BJ (cell line): ENCODE data around the gene RNU5B-1. TPM values are rescaled to one million over a fixed set of nuclear protein-coding genes. Genes with fewer than 3 reads are reported as not detected.

ENCODE experiments used
- CTCF ChIA-PET: fragments of 350-600 bp; formaldehyde crosslinking; extraction: SDS; loops from one replicate; lab custom pipeline; 2021; ENCODE audit warnings: antibody characterized with exemption, inconsistent platforms; lab: Yijun Ruan, JAX
- POLR2A ChIA-PET: fragments of 300-600 bp; sonication (Branson Sonifier 250); formaldehyde crosslinking; extraction: SDS; loops from one replicate; lab custom pipeline; 2021; ENCODE audit warnings: antibody characterized with exemption; lab: Charles Lee
- DNase-seq: peaks from one replicate; pipeline ENCODE4 v3.0.0-alpha.2; 2011; ENCODE audit warnings: low read depth
- H3K27me3 ChIP-seq: 2 replicates; pipeline ENCODE4 v1.6.0; 2011; ENCODE audit warnings: low read length; ENCODE audit not compliant: control insufficient read depth, insufficient read depth
- H3K36me3 ChIP-seq: 2 replicates; pipeline ENCODE4 v1.5.1; 2011; ENCODE audit warnings: low read length; ENCODE audit not compliant: control insufficient read depth, insufficient read depth
- H3K4me3 ChIP-seq: 2 replicates; pipeline ENCODE4 v1.5.1; 2011; ENCODE audit warnings: low read depth, mild to moderate bottlenecking, control low read depth, low read length
- polyA plus RNA-seq: library from polyadenylated mRNA; depleted of rRNA; stranded (reverse); fragments of >200 nt; gene quantifications from 2 replicates; pipeline ENCODE4 v1.2.3, GENCODE V29; 2011
- TF ChIP-seq, protein P1 (sequence below): IDR thresholded peaks from 2 replicates; pipeline ENCODE4 v1.5.1; 2011; ENCODE audit warnings: low read depth, mild to moderate bottlenecking, control low read depth, inconsistent platforms, low read length, moderate library complexity; ENCODE audit not compliant: insufficient read depth

Gene RNU5B-1
- polyA plus RNA-seq, 1 experiment, result not detected

DNA sequence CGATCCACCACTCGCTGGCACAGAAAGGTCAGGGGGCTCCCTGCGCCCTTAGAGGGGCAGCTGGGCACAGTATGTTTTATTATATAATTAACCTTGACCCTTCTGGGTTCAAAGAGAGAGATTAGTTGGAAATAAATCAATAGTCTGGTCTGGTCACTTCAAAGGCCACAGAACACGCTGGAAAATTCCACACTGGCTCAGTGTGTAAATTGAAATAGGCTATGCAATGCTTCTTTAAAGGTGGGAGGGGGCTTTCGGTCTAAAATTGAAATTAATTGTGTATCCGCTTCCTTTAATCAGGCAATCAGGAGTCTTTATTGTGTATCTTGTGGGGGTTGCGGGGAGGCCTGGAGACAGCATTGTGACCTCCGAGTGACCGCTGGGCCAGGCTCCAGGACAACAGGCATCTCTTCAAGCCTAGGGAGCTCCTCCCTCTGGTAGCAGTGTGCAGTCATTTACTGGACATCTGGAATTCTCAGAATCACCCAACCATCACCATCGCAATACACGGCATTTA, 8.0 kb downstream of the RNU5B-1 start:
- Histone ChIP-seq H3K36me3 (no peaks in the 10 kb centered on the region), H3K4me3 (no peak overlapping the region), H3K27me3 (peaks cover 7% of the 10 kb centered on the region)
- ChIA-PET CTCF (interaction anchor here (1.2 to 20.2 kb wide), 3 partner anchors 15 to 89 kb away, joined by 3 to 454 read pairs (median 12); partner anchors contain the start of gene IGDCC3), POLR2A (interaction anchor here (1.0 kb wide), 1 partner anchor 8 kb away, joined by 3 read pairs; no protein-coding TSS in a partner anchor)
- no peak for DNase-seq
- TF ChIP-seq, protein P1, sequence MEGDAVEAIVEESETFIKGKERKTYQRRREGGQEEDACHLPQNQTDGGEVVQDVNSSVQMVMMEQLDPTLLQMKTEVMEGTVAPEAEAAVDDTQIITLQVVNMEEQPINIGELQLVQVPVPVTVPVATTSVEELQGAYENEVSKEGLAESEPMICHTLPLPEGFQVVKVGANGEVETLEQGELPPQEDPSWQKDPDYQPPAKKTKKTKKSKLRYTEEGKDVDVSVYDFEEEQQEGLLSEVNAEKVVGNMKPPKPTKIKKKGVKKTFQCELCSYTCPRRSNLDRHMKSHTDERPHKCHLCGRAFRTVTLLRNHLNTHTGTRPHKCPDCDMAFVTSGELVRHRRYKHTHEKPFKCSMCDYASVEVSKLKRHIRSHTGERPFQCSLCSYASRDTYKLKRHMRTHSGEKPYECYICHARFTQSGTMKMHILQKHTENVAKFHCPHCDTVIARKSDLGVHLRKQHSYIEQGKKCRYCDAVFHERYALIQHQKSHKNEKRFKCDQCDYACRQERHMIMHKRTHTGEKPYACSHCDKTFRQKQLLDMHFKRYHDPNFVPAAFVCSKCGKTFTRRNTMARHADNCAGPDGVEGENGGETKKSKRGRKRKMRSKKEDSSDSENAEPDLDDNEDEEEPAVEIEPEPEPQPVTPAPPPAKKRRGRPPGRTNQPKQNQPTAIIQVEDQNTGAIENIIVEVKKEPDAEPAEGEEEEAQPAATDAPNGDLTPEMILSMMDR, result no peak

DNA sequence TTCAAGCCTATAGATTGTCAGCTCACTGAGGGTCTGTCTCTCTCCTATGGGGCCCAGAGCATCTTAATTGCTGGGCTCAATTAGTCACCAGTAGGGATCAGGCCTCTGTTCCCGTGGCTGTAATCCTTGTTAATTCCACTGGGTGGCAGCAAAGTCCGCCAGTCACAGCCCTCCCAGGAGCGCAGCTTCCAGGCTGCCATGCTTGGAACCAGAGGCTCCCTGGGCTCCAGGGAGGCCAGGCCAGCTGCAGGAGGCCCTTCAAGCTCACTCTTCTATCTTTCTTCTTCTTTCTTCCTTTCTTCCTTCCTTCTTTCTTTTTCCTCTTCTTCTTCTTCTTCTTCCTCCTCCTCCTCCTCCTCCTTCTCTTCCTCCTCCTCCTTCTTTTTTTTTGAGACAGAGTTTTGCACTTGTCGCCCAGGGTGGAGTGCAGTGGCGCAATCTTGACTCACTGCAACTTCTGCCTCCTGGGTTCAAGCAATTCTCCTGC, 14.4 kb downstream of the RNU5B-1 start:
- DNase-seq, result peak; percentile 16
- no peak overlapping the region for H3K4me3 ChIP-seq
- peaks cover 9% of the 10 kb centered on the region for H3K27me3 ChIP-seq
- TF ChIP-seq, protein P1, result peak; percentile 73
- no peaks in the 10 kb centered on the region for H3K36me3 ChIP-seq
- POLR2A ChIA-PET, result interaction anchor here (0.7 to 0.8 kb wide), 2 partner anchors 64 to 69 kb away, joined by 3 to 7 read pairs; no protein-coding TSS in a partner anchor
- CTCF ChIA-PET, result interaction anchor here (0.6 to 20.2 kb wide), 17 partner anchors 8 to 970 kb away, joined by 3 to 454 read pairs (median 6); partner anchors contain the start of gene IGDCC3

DNA sequence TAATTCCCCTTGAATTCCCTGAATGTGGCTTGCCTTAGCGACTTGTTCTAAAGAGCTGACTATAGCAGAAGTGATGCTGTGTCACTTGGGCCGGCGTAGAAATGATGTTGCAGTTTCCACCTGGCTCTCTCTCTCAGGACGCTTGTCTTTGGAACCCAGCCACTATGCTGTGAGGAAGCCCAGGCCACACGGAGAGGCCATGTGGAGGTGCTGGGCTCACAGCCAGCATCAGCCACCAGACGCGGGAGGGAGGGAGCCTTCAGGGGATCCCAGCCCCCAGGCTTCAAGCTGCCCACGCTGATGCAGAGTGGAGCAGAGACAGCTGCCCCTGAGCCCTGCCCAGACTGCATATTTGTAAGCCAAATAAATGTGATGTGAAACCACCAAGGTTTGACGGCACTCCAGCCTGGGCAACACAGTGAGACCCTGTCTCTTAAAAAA, 18.6 kb downstream of the RNU5B-1 start:
- POLR2A ChIA-PET, result no interaction called here
- Histone ChIP-seq H3K36me3 (no peaks in the 10 kb centered on the region), H3K4me3 (no peak overlapping the region), H3K27me3 (peaks cover 12% of the 10 kb centered on the region)
- CTCF ChIA-PET, result interaction anchor here (1.2 to 20.2 kb wide), 4 partner anchors 13 to 78 kb away, joined by 3 to 454 read pairs (median 58); partner anchors contain the start of gene IGDCC3
- TF ChIP-seq, protein P1, result no peak
- peak; percentile 4 for DNase-seq

DNA sequence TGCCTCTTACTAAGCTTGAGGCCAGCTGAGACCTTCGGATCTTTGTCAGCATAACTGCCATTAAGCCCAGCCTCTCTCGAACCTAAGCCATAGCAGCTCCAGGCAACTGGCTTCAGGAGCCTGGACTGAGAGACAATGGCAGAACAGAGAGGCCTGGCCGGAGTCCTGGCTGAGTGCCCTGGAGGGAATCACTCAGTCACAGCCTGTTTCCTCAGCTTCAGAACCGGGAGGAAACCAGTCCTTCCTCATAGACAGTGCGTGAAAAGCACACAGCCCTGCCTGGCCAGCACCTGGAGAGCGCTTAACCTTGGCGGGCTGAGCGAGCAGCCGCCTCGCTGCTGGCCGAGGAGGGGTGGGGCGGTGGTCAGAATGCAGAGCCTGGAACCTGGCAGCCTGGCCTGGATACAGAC, 21.6 kb downstream of the RNU5B-1 start:
- TF ChIP-seq, protein P1, result no peak
- H3K36me3 ChIP-seq, result no peaks in the 10 kb centered on the region
- DNase-seq, result no peak
- no peak overlapping the region for H3K4me3 ChIP-seq
- H3K27me3 ChIP-seq, result peaks cover 11% of the 10 kb centered on the region
- ChIA-PET POLR2A (no interaction called here), CTCF (interaction anchor here (0.7 to 20.2 kb wide), 3 partner anchors 60 to 189 kb away, joined by 3 to 454 read pairs (median 12); partner anchors contain the start of gene IGDCC3)

DNA sequence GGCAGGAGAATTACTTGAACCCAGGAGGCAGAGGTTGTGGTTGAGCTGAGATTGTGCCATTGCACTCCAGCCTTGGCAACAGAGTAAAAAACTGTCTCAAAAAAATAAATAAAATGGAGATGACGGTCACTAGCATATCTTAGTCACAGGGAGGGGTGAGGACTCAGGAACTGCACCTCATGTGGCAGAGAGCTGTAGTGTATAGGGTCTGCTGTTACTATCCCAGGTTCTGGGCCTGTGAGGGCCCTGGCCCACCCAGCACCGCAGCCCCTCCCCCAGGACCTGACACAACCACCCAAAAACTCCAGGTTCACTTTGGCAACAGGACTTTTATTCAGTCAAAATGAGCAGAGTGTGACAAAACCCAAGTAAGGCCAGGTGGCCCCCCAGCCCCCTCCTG, 22.3 kb downstream of the RNU5B-1 start:
- Histone ChIP-seq H3K27me3 (peaks cover 6% of the 10 kb centered on the region), H3K4me3 (no peak overlapping the region), H3K36me3 (no peaks in the 10 kb centered on the region)
- DNase-seq, result no peak
- TF ChIP-seq, protein P1, result no peak
- CTCF ChIA-PET, result interaction anchor here (0.7 to 20.2 kb wide), 4 partner anchors 8 to 188 kb away, joined by 3 to 454 read pairs (median 9); partner anchors contain the start of gene IGDCC3
- POLR2A ChIA-PET, result no interaction called here
